Measurements from ENCODE around the gene CTSZ. TPM values are rescaled to one million over a fixed set of nuclear protein-coding genes. Genes with fewer than 3 reads are reported as not detected.
"Not testable (repeated sequence)": the region's sequence is repeated elsewhere in the genome, so short reads cannot be mapped to it uniquely, and the experiment has no call there.

The CTSZ gene
- total RNA-seq, 1 donor from 2014 or later: 278 TPM

DNA sequence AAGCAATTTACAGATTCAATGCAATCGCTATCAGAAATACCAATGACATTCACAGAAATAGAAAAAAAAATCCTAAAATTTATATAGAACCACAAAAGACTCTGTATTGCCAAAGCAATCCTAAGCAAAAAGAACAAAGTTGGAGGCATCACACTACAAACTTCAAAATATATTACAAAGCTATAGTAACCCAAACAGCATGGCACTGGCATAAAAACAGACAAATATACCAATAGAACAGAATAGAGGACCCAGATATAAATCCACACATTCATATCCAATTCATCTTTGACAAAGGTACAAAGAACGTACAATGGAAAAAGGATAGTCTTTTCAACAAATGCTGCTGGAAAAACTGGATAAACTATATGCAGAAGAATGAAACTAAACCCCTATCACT is 37.6 kb downstream of the CTSZ start:
- ChIA-PET POLR2A (interaction anchor here (1.3 kb wide), 1 partner anchor 11 kb away, joined by 3 read pairs; the partner anchor contains the start of gene NELFCD), CTCF (no interaction called here)
- Mint-ChIP-seq H3K27me3 (no peaks in the 10 kb centered on the region), H3K9me3 (no peaks in the 10 kb centered on the region), H3K27ac (no peak overlapping the region), H3K36me3 (ENCODE audit: low read depth) (no peaks in the 10 kb centered on the region), H3K4me3 (no peak overlapping the region), H3K4me1 (peaks cover 24% of the 10 kb centered on the region)
- TF ChIP-seq, protein P1, sequence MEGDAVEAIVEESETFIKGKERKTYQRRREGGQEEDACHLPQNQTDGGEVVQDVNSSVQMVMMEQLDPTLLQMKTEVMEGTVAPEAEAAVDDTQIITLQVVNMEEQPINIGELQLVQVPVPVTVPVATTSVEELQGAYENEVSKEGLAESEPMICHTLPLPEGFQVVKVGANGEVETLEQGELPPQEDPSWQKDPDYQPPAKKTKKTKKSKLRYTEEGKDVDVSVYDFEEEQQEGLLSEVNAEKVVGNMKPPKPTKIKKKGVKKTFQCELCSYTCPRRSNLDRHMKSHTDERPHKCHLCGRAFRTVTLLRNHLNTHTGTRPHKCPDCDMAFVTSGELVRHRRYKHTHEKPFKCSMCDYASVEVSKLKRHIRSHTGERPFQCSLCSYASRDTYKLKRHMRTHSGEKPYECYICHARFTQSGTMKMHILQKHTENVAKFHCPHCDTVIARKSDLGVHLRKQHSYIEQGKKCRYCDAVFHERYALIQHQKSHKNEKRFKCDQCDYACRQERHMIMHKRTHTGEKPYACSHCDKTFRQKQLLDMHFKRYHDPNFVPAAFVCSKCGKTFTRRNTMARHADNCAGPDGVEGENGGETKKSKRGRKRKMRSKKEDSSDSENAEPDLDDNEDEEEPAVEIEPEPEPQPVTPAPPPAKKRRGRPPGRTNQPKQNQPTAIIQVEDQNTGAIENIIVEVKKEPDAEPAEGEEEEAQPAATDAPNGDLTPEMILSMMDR (IDR thresholded peaks at IDR 0.05): no peak
- ATAC-seq (ENCODE audit: low read depth) (no peak), DNase-seq (no peak)
- intact Hi-C loops (cut with micrococcal nuclease): no loop called here

DNA sequence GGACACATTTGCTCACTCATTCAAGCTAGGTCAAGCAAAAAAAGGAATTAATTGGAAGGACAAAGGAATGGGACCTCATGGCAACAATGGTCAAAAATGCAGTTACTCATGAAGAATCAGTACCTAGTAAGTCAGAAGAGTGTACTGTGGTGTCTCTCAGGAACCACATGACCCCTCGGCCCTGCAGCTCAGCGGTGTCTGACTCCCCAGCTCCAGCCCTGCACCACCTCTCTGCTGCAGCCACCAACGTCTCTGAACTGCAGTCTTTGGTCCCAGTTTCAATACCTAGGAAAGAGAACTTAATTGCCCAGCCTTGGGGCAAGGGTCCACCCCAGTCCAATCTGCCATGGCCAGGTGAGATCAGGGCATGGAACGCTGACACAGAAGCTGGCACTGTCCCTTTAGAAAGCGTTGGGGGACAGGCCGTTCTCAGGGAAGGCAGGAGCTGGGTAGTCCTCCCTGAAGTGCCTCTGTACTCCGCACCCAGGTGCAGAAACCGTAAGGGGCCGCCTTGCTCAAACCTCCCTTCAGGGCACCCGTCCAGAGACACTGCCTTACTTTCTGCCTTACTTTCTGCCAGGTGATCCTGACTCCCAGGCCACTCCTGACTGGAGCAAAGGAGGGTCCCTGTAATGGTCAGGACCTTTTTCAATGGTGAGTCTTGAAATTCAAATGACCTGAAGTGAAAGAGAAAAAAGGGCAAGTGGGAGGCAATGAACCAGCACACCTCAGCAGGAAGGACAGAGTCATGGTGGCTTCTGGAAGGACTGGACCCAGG is 39.2 kb downstream of the CTSZ start:
- no peak for DNase-seq
- ChIA-PET POLR2A (interaction anchor here (0.7 kb wide), 1 partner anchor 219 kb away, joined by 3 read pairs; no protein-coding TSS in a partner anchor), CTCF (no interaction called here)
- TF ChIP-seq, protein P1 (IDR thresholded peaks at IDR 0.05): no peak
- Mint-ChIP-seq H3K4me1 (peaks cover 16% of the 10 kb centered on the region), H3K9me3 (peaks cover 4% of the 10 kb centered on the region), H3K36me3 (ENCODE audit: low read depth) (no peaks in the 10 kb centered on the region), H3K4me3 (no peak overlapping the region), H3K27ac (no peak overlapping the region), H3K27me3 (no peaks in the 10 kb centered on the region)
- ATAC-seq (ENCODE audit: low read depth): no peak
- intact Hi-C loops (cut with micrococcal nuclease): no loop called here

DNA sequence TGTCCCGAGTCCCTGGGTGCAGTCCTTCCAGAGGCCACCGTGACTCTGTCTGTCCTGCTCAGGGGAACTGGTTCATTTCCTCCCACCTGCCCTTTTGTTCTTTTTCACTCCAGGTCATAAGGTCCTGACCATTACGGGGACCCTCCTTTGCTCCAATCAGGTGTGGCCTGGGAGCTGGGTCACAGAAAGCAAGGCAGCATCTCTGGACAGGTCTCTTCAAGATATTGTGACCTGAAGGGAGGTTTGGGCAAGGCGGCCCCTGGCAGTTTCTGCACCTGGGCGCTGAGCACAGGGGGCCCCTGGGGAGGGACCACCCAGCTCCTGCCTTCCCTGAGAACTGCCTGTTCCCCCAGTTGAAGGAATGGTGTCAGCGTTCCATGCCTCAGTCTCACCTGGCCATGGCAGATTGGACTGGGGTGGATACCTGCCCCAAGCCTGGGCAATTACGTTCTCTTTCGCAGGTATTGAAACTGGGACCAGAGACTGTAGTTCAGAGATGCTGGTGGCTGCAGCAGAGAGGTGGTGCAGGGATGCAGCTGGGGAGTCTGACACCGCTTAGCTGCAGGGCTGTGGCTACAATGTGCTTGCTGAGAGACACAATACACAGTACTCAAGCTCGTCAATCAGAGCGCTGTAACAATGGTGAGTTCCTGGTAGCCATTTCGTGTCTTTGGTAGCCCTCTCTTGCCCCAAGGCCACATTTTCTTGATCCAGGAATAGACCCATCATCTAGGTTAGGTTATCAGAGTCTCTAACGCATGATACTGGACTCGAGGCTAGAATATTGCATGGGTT is 41.6 kb downstream of the CTSZ start:
- CTCF ChIA-PET: no interaction called here

DNA sequence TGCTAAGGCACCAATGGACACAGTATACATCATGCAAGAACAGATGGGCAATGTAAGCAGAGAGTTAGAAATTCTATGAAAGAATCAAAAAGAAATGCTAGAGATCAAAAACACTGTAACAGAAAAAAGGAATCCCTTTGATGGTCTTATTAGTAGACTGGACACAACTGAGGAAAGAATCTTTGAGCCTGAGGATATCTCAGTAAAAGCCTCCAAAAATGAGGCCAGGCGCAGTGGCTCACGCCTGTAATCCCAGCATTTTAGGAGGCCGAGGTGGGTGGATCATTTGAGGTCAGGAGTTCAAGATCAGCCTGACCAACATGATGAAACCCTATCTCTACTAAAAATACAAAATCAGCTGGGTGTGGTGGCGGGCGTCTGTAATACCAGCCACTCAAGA is 43.1 kb downstream of the CTSZ start:
- H3K9me3 Mint-ChIP-seq; ATAC-seq (ENCODE audit: low read depth); H3K27me3 Mint-ChIP-seq; POLR2A ChIA-PET; H3K4me3 Mint-ChIP-seq; H3K4me1 Mint-ChIP-seq; H3K27ac Mint-ChIP-seq; DNase-seq; H3K36me3 Mint-ChIP-seq (ENCODE audit: low read depth); CTCF ChIA-PET: not testable (repeated sequence)
- intact Hi-C loops (cut with micrococcal nuclease): loop anchor here (2.0 kb wide), 1 partner anchor 17 kb away; no protein-coding TSS in a partner anchor

More for the DNA sequence above, 41.6 kb downstream of the CTSZ start:
- Mint-ChIP-seq H3K27me3 (no peaks in the 10 kb centered on the region), H3K4me3 (no peak overlapping the region), H3K36me3 (ENCODE audit: low read depth) (no peaks in the 10 kb centered on the region), H3K27ac (no peak overlapping the region), H3K9me3 (peaks cover 4% of the 10 kb centered on the region), H3K4me1 (peaks cover 15% of the 10 kb centered on the region)
- no peak for DNase-seq
- intact Hi-C loops (cut with micrococcal nuclease): no loop called here
- ATAC-seq (ENCODE audit: low read depth): no peak
- TF ChIP-seq, protein P1 (IDR thresholded peaks at IDR 0.05): no peak
- POLR2A ChIA-PET: no interaction called here

DNA sequence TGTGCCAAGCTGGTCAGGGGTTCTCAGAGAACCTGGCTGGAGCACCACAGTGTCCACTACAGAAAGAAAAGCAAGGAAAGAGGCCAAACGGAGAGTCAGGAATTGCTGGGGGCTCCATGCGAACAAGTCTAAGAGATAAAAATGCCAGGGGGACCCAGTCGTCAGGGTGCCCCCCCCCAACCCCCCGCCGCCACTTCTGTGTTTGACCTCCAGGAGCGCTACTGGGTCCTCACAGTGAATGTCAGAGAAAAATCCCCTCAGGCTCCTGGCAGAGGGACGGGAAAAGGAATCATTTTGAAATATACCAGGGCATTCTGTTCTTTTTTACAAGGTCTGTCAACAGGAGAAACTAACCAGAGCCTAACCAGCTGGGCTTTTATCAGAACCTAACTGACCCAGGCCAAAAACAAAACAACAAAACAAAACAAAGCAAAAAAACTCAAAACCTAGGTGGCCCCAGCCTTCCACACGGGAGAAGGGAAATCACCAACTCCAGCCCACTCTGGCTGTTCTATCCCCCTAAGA is 43.9 kb downstream of the CTSZ start:
- ATAC-seq (ENCODE audit: low read depth) (no peak), DNase-seq (no peak)
- peaks cover 4% of the 10 kb centered on the region for H3K9me3 Mint-ChIP-seq
- no peak overlapping the region for H3K27ac Mint-ChIP-seq
- no peak overlapping the region for H3K4me3 Mint-ChIP-seq
- no peaks in the 10 kb centered on the region for H3K4me1 Mint-ChIP-seq
- ChIA-PET POLR2A (interaction anchor here (0.6 kb wide), 1 partner anchor 16 kb away, joined by 4 read pairs; no protein-coding TSS in a partner anchor), CTCF (no interaction called here)
- TF ChIP-seq, protein P1 (IDR thresholded peaks at IDR 0.05): no peak
- H3K36me3 Mint-ChIP-seq (ENCODE audit: low read depth): no peaks in the 10 kb centered on the region
- intact Hi-C loops (cut with micrococcal nuclease): loop anchor here (2.0 kb wide), 1 partner anchor 16 kb away; no protein-coding TSS in a partner anchor
- H3K27me3 Mint-ChIP-seq: no peaks in the 10 kb centered on the region

All from activated B cell treated with CpG ODN at 0.5 μM for 24 hours (primary cell).